Lung (tissue), 12 donors: ENCODE data around the gene ATRIP. TPM values are rescaled to one million over a fixed set of nuclear protein-coding genes. Genes with fewer than 3 reads are reported as not detected.

Experiments
- ATAC-seq: fragments of 200-7000 bp; cut with Tn5 transposase; one replicate; pipeline ENCODE4 v1.9.1; 2020; ENCODE audit warnings: moderate number of reproducible peaks; ENCODE audit not compliant: insufficient read depth, low FRiP score
- DNase-seq, 3 donors: peaks; one replicate each; pipeline ENCODE4 v3.0.0-alpha.2; 2013 to 2017
- H3K27ac ChIP-seq, 2 donors: one replicate each; pipeline ENCODE4 v1.5.1; 2013; ENCODE audit warnings: mild to moderate bottlenecking in 2 of 2, moderate library complexity in 2 of 2, control low read depth in 1 of 2, inconsistent platforms in 1 of 2, low read depth in 1 of 2, low read length in 1 of 2
- H3K27me3 ChIP-seq, 3 donors: one replicate each; pipeline ENCODE4 v1.5.1; 2013; ENCODE audit warnings: low read length in 2 of 3; ENCODE audit not compliant: control insufficient read depth in 3 of 3, insufficient read depth in 3 of 3
- H3K36me3 ChIP-seq, 4 donors: one replicate each; pipeline ENCODE4 v1.5.1; 2013; ENCODE audit warnings: low read length in 4 of 4, mild to moderate bottlenecking in 1 of 4, moderate library complexity in 1 of 4; ENCODE audit not compliant: control insufficient read depth in 4 of 4, insufficient read depth in 4 of 4
- H3K4me1 ChIP-seq, 5 donors: one replicate each; pipeline ENCODE4 v1.5.1; 2013; ENCODE audit warnings: low read length in 5 of 5, mild to moderate bottlenecking in 2 of 5, moderate library complexity in 1 of 5; ENCODE audit not compliant: control insufficient read depth in 5 of 5, insufficient read depth in 5 of 5
- H3K4me3 ChIP-seq: one replicate; pipeline ENCODE4 v1.5.1; 2013; ENCODE audit warnings: mild to moderate bottlenecking, control low read depth, moderate library complexity
- H3K9ac ChIP-seq, 2 donors: one replicate each; pipeline ENCODE4 v1.5.1; 2013; ENCODE audit warnings: low read length in 2 of 2, control low read depth in 1 of 2; ENCODE audit not compliant: insufficient read depth in 1 of 2
- H3K9me3 ChIP-seq, 4 donors: one replicate each; pipeline ENCODE4 v1.5.1; 2013; ENCODE audit warnings: low read length in 3 of 4, mild to moderate bottlenecking in 1 of 4, moderate library complexity in 1 of 4; ENCODE audit not compliant: control insufficient read depth in 4 of 4, insufficient read depth in 3 of 4
- WGBS, 2 donors: extraction: QIAGEN DNeasy Blood & Tissue Kit; methylation state at CpG; one replicate each; pipeline ENCODE4 v1.1.7; 2013; 5-methylcytosine and 5-hydroxymethylcytosine counted together
- polyA plus RNA-seq, 2 donors: library from polyadenylated mRNA; stranded (reverse); fragments of 200-250 nt; gene quantifications; one replicate each; pipeline ENCODE4 v1.2.1, GENCODE V29; 2013
- total RNA-seq, 2 donors: library from RNA; depleted of rRNA in 1 of 2; stranded (reverse); fragments of >200 nt in 1 of 2; gene quantifications; one replicate each; pipeline ENCODE4 v1.2.1, GENCODE V29; 2014 to 2021
- TF ChIP-seq, protein P1 (sequence below): IDR thresholded peaks from 2 replicates; pipeline ENCODE4 v1.5.1; 2012; ENCODE audit warnings: mild to moderate bottlenecking; ENCODE audit errors: control extremely low read depth, extremely low read depth
- donor health status: control.
- donor health status: control.
- donor health status: Bipolar disorder and iron deficiency.
- donor health status: healthy.
- donor health status: DM: yes; HTN: yes; CAD: no.

Gene ATRIP
- total and polyA plus RNA-seq, 4 donors = 4.8 to 7.6 (median 6.3) TPM

DNA sequence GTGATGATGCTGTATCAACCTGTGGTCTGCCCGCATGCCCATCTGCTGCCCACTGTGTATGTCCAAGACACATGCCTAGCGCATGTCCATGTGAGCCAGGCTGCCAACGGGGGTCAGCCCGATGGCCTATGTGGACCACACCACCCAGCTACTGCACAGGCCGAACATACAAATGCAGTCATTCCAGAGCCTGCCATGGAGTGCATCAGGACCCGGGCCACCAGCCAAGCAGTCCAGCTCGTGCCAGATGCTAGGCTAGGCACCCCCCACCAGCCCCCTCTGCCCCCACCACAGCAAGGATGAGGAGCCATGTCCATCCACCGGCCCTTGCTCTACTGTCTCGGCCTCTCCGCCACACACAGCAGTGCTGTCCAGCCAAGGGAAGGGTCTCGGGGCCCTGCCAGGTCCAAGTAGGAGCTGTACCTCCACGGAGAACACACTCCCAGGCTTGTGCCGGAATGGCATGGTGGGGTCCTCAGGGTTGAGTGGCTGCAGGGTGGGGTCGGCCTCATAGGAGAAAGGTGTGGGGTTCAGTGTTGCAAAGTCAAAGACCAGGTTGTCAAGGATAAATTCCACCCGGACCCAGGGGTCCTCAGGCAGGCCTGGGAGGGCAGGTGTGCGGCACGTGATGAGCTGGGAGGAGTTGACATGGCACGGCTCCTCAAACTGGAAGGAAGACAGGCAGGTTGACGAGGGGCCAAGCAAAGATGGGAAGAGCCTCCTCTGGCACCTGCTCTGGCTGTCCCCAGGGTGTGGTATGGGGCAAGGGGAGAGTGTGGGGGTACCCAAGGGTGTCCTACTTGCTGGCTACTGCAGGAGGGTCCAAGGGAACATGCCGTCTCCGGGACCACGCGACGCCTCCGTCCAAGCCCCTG lies 31.9 kb upstream of the ATRIP start:
- Histone ChIP-seq H3K27me3 (no peaks in the 10 kb centered on the region), H3K27ac (no peak overlapping the region), H3K4me3 (no peak overlapping the region), H3K36me3 (peaks cover 4 to 73% (median 26%) of the 10 kb centered on the region in 4 donors), H3K9me3 (no peaks in the 10 kb centered on the region), H3K4me1 (no peaks in the 10 kb centered on the region), H3K9ac (no peak overlapping the region)
- DNase-seq (no peak), ATAC-seq (no peak)
- WGBS, 2 donors = 92 to 93% methylated on average over 25 of the region's 25 CpGs
- TF ChIP-seq, protein P1, sequence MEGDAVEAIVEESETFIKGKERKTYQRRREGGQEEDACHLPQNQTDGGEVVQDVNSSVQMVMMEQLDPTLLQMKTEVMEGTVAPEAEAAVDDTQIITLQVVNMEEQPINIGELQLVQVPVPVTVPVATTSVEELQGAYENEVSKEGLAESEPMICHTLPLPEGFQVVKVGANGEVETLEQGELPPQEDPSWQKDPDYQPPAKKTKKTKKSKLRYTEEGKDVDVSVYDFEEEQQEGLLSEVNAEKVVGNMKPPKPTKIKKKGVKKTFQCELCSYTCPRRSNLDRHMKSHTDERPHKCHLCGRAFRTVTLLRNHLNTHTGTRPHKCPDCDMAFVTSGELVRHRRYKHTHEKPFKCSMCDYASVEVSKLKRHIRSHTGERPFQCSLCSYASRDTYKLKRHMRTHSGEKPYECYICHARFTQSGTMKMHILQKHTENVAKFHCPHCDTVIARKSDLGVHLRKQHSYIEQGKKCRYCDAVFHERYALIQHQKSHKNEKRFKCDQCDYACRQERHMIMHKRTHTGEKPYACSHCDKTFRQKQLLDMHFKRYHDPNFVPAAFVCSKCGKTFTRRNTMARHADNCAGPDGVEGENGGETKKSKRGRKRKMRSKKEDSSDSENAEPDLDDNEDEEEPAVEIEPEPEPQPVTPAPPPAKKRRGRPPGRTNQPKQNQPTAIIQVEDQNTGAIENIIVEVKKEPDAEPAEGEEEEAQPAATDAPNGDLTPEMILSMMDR = no peak

- DNase-seq (no peak), ATAC-seq (no peak)
- no peak overlapping the region for H3K9ac ChIP-seq
- H3K27me3 ChIP-seq = no peaks in the 10 kb centered on the region
- no peaks in the 10 kb centered on the region for H3K9me3 ChIP-seq
- H3K27ac ChIP-seq = no peak overlapping the region
- WGBS, 2 donors = 93 to 96% methylated on average over 24 of the region's 24 CpGs
- TF ChIP-seq, protein P1 = no peak
- H3K4me3 ChIP-seq = no peak overlapping the region
- H3K36me3 ChIP-seq = peaks cover 3 to 72% (median 26%) of the 10 kb centered on the region in 4 donors
- H3K4me1 ChIP-seq = no peaks in the 10 kb centered on the region
These were observed 31.1 kb upstream of the ATRIP start for GRCh38 chr3:48415251-48415953.

- no peak for DNase-seq
- no peaks in the 10 kb centered on the region for H3K4me1 ChIP-seq
- no peak overlapping the region for H3K27ac ChIP-seq
- WGBS, 2 donors = 89 to 93% methylated on average over 14 of the region's 14 CpGs
- TF ChIP-seq, protein P1 = no peak
- H3K9ac ChIP-seq = no peak overlapping the region
- no peak for ATAC-seq
- no peaks in the 10 kb centered on the region for H3K9me3 ChIP-seq
- no peaks in the 10 kb centered on the region for H3K27me3 ChIP-seq
- H3K36me3 ChIP-seq = peaks cover 0 to 73% (median 26%) of the 10 kb centered on the region in 4 donors
- no peak overlapping the region for H3K4me3 ChIP-seq
These were observed 30.4 kb upstream of the ATRIP start for GRCh38 chr3:48416091-48416505.
